ENCODE data around the gene PRR5. TPM values are rescaled to one million over a fixed set of nuclear protein-coding genes. Genes with fewer than 3 reads are reported as not detected.

The PRR5 gene
- total RNA-seq, 1 donor from 2014 or later = 13.5 TPM

DNA sequence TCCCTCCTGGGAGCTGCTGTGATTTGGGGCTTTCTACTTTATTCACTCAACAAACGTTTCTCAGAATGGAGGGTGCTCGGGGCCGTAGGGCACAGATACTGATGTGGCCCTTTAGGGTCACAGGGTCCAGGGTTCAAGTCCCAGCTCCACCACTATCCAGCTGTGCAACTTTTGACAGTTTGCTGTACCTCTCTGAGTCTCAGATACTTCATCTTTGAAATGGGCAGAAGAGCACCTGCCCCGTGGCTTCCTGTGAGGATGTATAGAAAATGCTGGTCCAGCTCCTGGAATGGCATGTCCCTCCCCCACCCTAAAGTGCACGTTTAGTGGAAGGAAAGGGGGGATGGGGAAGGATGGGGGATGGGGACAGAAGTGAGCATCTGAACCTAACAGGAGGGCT lies 21.9 kb upstream of the PRR5 start:
- no peak for TF ChIP-seq CTCF (IDR thresholded peaks at IDR 0.05)
- DNase-seq (ENCODE audit: extremely low spot score, unreplicated experiment) = no peak
- Mint-ChIP-seq H3K36me3 (ENCODE audit: unreplicated experiment) (no peaks in the 10 kb centered on the region), H3K4me1 (ENCODE audit: unreplicated experiment) (peaks cover 5% of the 10 kb centered on the region), H3K9me3 (ENCODE audit: unreplicated experiment) (no peaks in the 10 kb centered on the region), H3K4me3 (ENCODE audit: unreplicated experiment) (no peak overlapping the region), H3K27ac (ENCODE audit: unreplicated experiment) (no peak overlapping the region), H3K27me3 (ENCODE audit: unreplicated experiment) (peaks cover 9% of the 10 kb centered on the region)

GRCh38 chr22:44680481-44680894 lies 21.5 kb upstream of the PRR5 start:
- DNase-seq (ENCODE audit: extremely low spot score, unreplicated experiment) = no peak
- Mint-ChIP-seq H3K9me3 (ENCODE audit: unreplicated experiment) (no peaks in the 10 kb centered on the region), H3K4me1 (ENCODE audit: unreplicated experiment) (peaks cover 10% of the 10 kb centered on the region), H3K36me3 (ENCODE audit: unreplicated experiment) (no peaks in the 10 kb centered on the region), H3K4me3 (ENCODE audit: unreplicated experiment) (no peak overlapping the region), H3K27me3 (ENCODE audit: unreplicated experiment) (peaks cover 5% of the 10 kb centered on the region), H3K27ac (ENCODE audit: unreplicated experiment) (no peak overlapping the region)
- TF ChIP-seq CTCF (IDR thresholded peaks at IDR 0.05) = no peak

- no peak overlapping the region for H3K27ac Mint-ChIP-seq (ENCODE audit: unreplicated experiment)
- TF ChIP-seq CTCF (IDR thresholded peaks at IDR 0.05) = no peak
- peaks cover 14% of the 10 kb centered on the region for H3K4me1 Mint-ChIP-seq (ENCODE audit: unreplicated experiment)
- no peak for DNase-seq (ENCODE audit: extremely low spot score, unreplicated experiment)
- H3K27me3 Mint-ChIP-seq (ENCODE audit: unreplicated experiment) = no peaks in the 10 kb centered on the region
- no peaks in the 10 kb centered on the region for H3K36me3 Mint-ChIP-seq (ENCODE audit: unreplicated experiment)
- no peaks in the 10 kb centered on the region for H3K9me3 Mint-ChIP-seq (ENCODE audit: unreplicated experiment)
- no peak overlapping the region for H3K4me3 Mint-ChIP-seq (ENCODE audit: unreplicated experiment)
These were observed 19.3 kb upstream of the PRR5 start for GRCh38 chr22:44682556-44683168.

DNA sequence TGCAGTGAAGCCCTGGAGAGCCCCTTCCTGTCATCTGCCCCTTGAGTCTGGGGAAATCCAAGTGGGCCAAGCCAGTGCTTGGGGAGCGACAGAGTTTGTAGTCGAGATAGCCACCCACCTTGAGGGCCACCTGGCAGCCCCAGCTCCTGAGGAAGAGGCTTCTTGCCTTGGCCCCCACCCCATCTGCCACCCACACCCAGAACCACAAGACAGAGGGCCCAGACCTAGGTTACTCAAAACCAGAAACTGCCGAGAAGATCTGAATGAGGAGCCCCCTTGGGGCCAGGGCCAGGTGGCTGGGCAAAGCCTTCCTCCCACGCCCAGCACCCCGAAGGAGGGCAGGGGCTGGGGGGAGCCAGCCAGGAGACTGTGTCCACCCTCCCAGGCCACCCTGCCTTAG lies 18.8 kb upstream of the PRR5 start:
- H3K27me3 Mint-ChIP-seq (ENCODE audit: unreplicated experiment) = peaks cover under 1% of the 10 kb centered on the region
- H3K4me1 Mint-ChIP-seq (ENCODE audit: unreplicated experiment) = peaks cover 14% of the 10 kb centered on the region
- no peak for DNase-seq (ENCODE audit: extremely low spot score, unreplicated experiment)
- no peak overlapping the region for H3K27ac Mint-ChIP-seq (ENCODE audit: unreplicated experiment)
- H3K36me3 Mint-ChIP-seq (ENCODE audit: unreplicated experiment) = no peaks in the 10 kb centered on the region
- H3K9me3 Mint-ChIP-seq (ENCODE audit: unreplicated experiment) = no peaks in the 10 kb centered on the region
- TF ChIP-seq CTCF (IDR thresholded peaks at IDR 0.05) = no peak
- no peak overlapping the region for H3K4me3 Mint-ChIP-seq (ENCODE audit: unreplicated experiment)

DNA sequence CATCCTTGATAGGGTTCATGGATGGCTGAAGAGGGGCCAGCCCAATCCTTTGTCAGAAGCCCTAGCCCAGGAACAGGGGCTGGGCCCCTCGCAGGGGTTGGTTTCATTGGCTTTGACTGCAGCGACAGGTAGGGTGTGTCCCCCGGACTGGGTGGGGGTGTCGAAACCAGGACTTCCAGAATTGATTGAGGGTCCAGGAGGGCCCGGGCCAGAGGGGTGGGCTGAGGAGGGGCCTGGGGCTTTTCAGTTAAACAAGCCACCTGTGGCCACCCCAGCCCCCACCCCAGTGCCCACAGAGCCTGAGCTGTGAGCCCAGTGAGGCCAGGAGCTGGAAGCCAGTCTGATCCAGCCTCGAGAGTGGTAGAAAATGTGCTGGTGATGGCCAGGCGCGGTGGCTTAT lies 18.1 kb upstream of the PRR5 start:
- peaks cover 14% of the 10 kb centered on the region for H3K4me1 Mint-ChIP-seq (ENCODE audit: unreplicated experiment)
- H3K27ac Mint-ChIP-seq (ENCODE audit: unreplicated experiment) = no peak overlapping the region
- H3K9me3 Mint-ChIP-seq (ENCODE audit: unreplicated experiment) = no peaks in the 10 kb centered on the region
- no peak overlapping the region for H3K4me3 Mint-ChIP-seq (ENCODE audit: unreplicated experiment)
- no peaks in the 10 kb centered on the region for H3K36me3 Mint-ChIP-seq (ENCODE audit: unreplicated experiment)
- DNase-seq (ENCODE audit: extremely low spot score, unreplicated experiment) = no peak
- H3K27me3 Mint-ChIP-seq (ENCODE audit: unreplicated experiment) = peaks cover 2% of the 10 kb centered on the region
- no peak for TF ChIP-seq CTCF (IDR thresholded peaks at IDR 0.05)
